Caco-2 (cell line): Measurements from ENCODE around the gene CNTRL. TPM values are rescaled to one million over a fixed set of nuclear protein-coding genes. Genes with fewer than 3 reads are reported as not detected.
"Not testable (repeated sequence)": the region's sequence is repeated elsewhere in the genome, so short reads cannot be mapped to it uniquely, and the experiment has no call there.

ENCODE experiments used
- BruUV-seq: library from RNA; stranded (reverse); fragments of 400-500 nt; replicated peaks from 2 replicates; lab custom pipeline; 2021; lab: Mats Ljungman, UMichigan
- CTCF ChIA-PET: fragments of 300-600 bp; sonication (Branson Sonifier 250); formaldehyde crosslinking; loops from one replicate; lab custom pipeline; 2022; ENCODE audit warnings: antibody characterized with exemption; lab: Charles Lee
- POLR2A ChIA-PET: fragments of 300-600 bp; sonication (Branson Sonifier 250); formaldehyde crosslinking; loops from one replicate; lab custom pipeline; 2022; ENCODE audit warnings: antibody characterized with exemption; lab: Charles Lee
- DNase-seq, 2 experiments: peaks; one replicate each; pipeline versions ENCODE4 v3.0.0 to v3.0.0-alpha.2; 2020 to 2022
- H3K27me3 ChIP-seq: replicated peaks from 2 replicates; pipeline ENCODE4 v1.6.0; 2011; ENCODE audit warnings: low read length; ENCODE audit not compliant: control insufficient read depth, insufficient read depth
- H3K36me3 ChIP-seq: 2 replicates; pipeline ENCODE4 v1.5.1; 2011; ENCODE audit warnings: low read length; ENCODE audit not compliant: control insufficient read depth, insufficient read depth
- H3K4me1 ChIP-seq: fragments of 250-450 bp; sonication (Bioruptor Pico); 2 replicates; pipeline ENCODE4 v1.5.1; 2020; ENCODE audit warnings: mild to moderate bottlenecking
- H3K4me3 ChIP-seq: 2 replicates; pipeline ENCODE4 v1.5.1; 2011; ENCODE audit warnings: low read depth, mild to moderate bottlenecking, control low read depth, low read length
- H3K9me3 ChIP-seq: fragments of 250-450 bp; sonication (Bioruptor Pico); 2 replicates; pipeline ENCODE4 v1.5.1; 2020; ENCODE audit warnings: mild to moderate bottlenecking, moderate library complexity
- H3K27ac Mint-ChIP-seq: one replicate; pipeline ENCODE4 v1.8.0; 2022; ENCODE audit warnings: mixed read lengths; ENCODE audit not compliant: unreplicated experiment
- H3K27me3 Mint-ChIP-seq: one replicate; pipeline ENCODE4 v1.8.0; 2022; ENCODE audit warnings: mixed read lengths; ENCODE audit not compliant: insufficient read depth, unreplicated experiment
- H3K36me3 Mint-ChIP-seq: one replicate; pipeline ENCODE4 v1.8.0; 2022; ENCODE audit warnings: mild to moderate bottlenecking, mixed read lengths; ENCODE audit not compliant: insufficient read depth, unreplicated experiment
- H3K4me1 Mint-ChIP-seq: one replicate; pipeline ENCODE4 v1.8.0; 2022; ENCODE audit warnings: low read depth, mixed read lengths; ENCODE audit not compliant: unreplicated experiment
- H3K4me3 Mint-ChIP-seq: one replicate; pipeline ENCODE4 v1.8.0; 2022; ENCODE audit warnings: mild to moderate bottlenecking, moderate library complexity, mixed read lengths; ENCODE audit not compliant: unreplicated experiment
- H3K9me3 Mint-ChIP-seq: one replicate; pipeline ENCODE4 v1.8.0; 2022; ENCODE audit warnings: mixed read lengths; ENCODE audit not compliant: unreplicated experiment
- intact Hi-C: fragments of 100-400 bp; cut with micrococcal nuclease; formaldehyde crosslinking; loops from one replicate; pipeline ENCODE4 v1.10.0; 2022; ENCODE audit not compliant: unreplicated experiment
- total RNA-seq: library from RNA; stranded (reverse); gene quantifications from 2 replicates; pipeline ENCODE4 v1.2.3, GENCODE V29; 2022
- TF ChIP-seq, protein P1 (sequence below), 2 experiments: fragments of 200-600 bp in 1 of 2; IDR thresholded peaks; 1 replicate in 1 of 2; 2 replicates in 1 of 2; pipeline versions ENCODE4 v1.5.1 to v1.8.0; 2011 to 2022; ENCODE audit warnings: antibody characterized with exemption in 1 of 2, control low read depth in 1 of 2, inconsistent platforms in 1 of 2, low read depth in 1 of 2, low read length in 1 of 2, mild to moderate bottlenecking in 1 of 2, moderate library complexity in 1 of 2; ENCODE audit not compliant: insufficient read depth in 1 of 2, severe bottlenecking in 1 of 2, unreplicated experiment in 1 of 2

Gene CNTRL
- total RNA-seq, 1 experiment from 2014 or later: 12.0 TPM

DNA sequence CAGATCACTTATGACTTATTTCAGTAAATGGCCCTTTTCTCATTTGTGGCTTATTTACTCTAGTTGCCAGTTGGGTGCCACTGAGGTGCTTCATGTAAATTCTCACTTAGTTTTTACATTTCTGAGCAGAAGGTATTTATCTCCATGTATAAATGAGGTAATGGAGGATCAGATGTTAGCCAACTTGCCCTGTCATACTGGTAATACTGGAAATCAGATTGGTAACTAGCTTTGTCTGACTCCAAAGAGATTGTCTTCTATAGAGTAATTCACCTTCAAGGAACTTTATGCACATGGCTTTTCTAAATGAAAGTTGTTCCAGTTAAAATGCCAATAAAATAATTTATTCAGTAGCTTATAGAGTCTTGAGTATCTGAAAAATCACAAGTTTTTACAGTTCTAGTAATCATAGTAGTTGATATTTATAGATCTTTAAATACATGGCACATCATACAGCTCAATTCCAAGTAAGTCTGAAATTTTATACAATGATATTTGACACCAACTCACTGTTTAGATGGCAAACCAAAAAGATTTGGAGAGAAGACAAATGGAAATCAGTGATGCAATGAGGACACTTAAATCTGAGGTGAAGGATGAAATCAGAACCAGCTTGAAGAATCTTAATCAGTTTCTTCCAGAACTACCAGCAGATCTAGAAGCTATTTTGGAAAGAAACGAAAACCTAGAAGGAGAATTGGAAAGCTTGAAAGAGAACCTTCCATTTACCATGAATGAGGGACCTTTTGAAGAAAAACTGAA, 98.2 kb downstream of the CNTRL start:
- H3K36me3 Mint-ChIP-seq: peaks cover 52% of the 10 kb centered on the region

DNA sequence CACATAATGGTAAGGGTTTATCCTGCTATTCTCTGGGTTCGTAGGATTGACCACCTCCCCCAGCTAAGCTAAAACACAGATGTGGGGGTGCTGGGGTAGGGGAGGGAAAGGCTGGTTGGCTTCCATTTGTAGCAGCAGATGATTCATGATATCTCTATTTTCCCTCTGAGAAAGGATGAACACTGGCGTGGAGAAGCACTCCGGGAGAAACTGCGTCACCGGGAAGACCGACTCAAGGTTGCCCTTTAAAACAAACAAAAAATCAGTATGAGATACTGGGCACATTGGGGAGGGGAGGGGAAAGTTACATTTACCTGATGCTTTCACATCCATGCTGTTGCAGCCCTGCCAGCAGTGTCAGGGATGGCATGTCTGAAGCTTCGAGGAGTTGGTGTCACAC, 98.7 kb downstream of the CNTRL start:
- POLR2A ChIA-PET: no interaction called here
- Histone ChIP-seq H3K27me3 (no peaks in the 10 kb centered on the region), H3K36me3 (no peaks in the 10 kb centered on the region), H3K9me3 (no peaks in the 10 kb centered on the region), H3K4me3 (no peak overlapping the region), H3K4me1 (no peaks in the 10 kb centered on the region)
- no peak for DNase-seq
- CTCF ChIA-PET: no interaction called here
- Mint-ChIP-seq H3K4me1 (no peaks in the 10 kb centered on the region), H3K9me3 (no peaks in the 10 kb centered on the region), H3K4me3 (no peak overlapping the region), H3K27ac (no peak overlapping the region), H3K27me3 (no peaks in the 10 kb centered on the region), H3K36me3 (peaks cover 58% of the 10 kb centered on the region)
- TF ChIP-seq, protein P1, sequence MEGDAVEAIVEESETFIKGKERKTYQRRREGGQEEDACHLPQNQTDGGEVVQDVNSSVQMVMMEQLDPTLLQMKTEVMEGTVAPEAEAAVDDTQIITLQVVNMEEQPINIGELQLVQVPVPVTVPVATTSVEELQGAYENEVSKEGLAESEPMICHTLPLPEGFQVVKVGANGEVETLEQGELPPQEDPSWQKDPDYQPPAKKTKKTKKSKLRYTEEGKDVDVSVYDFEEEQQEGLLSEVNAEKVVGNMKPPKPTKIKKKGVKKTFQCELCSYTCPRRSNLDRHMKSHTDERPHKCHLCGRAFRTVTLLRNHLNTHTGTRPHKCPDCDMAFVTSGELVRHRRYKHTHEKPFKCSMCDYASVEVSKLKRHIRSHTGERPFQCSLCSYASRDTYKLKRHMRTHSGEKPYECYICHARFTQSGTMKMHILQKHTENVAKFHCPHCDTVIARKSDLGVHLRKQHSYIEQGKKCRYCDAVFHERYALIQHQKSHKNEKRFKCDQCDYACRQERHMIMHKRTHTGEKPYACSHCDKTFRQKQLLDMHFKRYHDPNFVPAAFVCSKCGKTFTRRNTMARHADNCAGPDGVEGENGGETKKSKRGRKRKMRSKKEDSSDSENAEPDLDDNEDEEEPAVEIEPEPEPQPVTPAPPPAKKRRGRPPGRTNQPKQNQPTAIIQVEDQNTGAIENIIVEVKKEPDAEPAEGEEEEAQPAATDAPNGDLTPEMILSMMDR (IDR thresholded peaks at IDR 0.05; ENCODE audit: insufficient read depth in 1 of 2, low read depth in 1 of 2, low read length in 1 of 2, severe bottlenecking in 1 of 2, unreplicated experiment in 1 of 2): no peak
- intact Hi-C loops: no loop called here
- BruUV-seq: no TSS peak

More for the DNA sequence above, 98.2 kb downstream of the CNTRL start:
- Mint-ChIP-seq H3K9me3 (no peaks in the 10 kb centered on the region), H3K27ac (no peak overlapping the region), H3K27me3 (no peaks in the 10 kb centered on the region), H3K4me3 (no peak overlapping the region), H3K4me1 (no peaks in the 10 kb centered on the region)
- Histone ChIP-seq H3K27me3 (no peaks in the 10 kb centered on the region), H3K36me3 (no peaks in the 10 kb centered on the region), H3K4me3 (no peak overlapping the region), H3K9me3 (no peaks in the 10 kb centered on the region), H3K4me1 (no peaks in the 10 kb centered on the region)
- TF ChIP-seq, protein P1 (IDR thresholded peaks at IDR 0.05; ENCODE audit: insufficient read depth in 1 of 2, low read depth in 1 of 2, low read length in 1 of 2, severe bottlenecking in 1 of 2, unreplicated experiment in 1 of 2): no peak
- intact Hi-C loops: no loop called here
- CTCF ChIA-PET: no interaction called here
- no peak for DNase-seq
- no TSS peak for BruUV-seq
- POLR2A ChIA-PET: no interaction called here

DNA sequence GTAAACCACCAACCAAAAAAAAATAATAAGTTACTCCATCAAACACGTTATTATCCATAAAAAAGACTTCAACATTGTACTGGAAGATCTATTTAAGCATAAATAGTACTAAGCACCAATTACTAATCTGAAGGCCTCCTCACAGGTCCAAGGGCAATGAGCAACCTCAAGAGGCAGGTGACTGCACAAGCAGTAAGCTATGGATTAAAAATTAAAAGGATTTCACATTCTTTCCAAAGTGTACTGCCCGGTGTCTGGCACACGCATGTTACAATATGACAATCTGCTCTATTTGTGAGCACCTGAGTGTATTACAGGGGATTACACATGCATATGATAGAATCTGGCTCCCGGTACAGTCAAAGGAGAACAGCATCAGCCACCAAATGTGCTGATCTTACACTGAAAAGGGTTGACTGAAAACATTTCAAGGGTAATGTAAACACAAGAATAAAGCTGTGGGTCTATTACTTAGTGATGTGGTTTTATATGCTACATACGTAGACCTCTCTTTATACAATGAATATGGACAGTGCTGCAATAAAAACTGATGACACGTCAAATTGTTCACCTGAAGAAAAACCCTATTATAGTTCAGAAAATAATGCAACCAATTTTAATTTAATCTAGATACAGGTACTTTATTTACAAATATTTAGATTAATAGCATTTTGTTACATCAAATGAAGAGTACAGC, 104.1 kb downstream of the CNTRL start:
- H3K27me3 Mint-ChIP-seq: no peaks in the 10 kb centered on the region
- no peak overlapping the region for H3K27ac Mint-ChIP-seq
- no TSS peak for BruUV-seq
- TF ChIP-seq, protein P1 (IDR thresholded peaks at IDR 0.05; ENCODE audit: insufficient read depth in 1 of 2, low read depth in 1 of 2, low read length in 1 of 2, severe bottlenecking in 1 of 2, unreplicated experiment in 1 of 2): no peak
- intact Hi-C loops: no loop called here
- no peaks in the 10 kb centered on the region for H3K9me3 Mint-ChIP-seq
- H3K36me3 Mint-ChIP-seq: peaks cover 74% of the 10 kb centered on the region
- no peak for DNase-seq
- Histone ChIP-seq H3K4me1 (peaks cover 17% of the 10 kb centered on the region), H3K9me3 (no peaks in the 10 kb centered on the region), H3K36me3 (no peaks in the 10 kb centered on the region; the same call in 1 of the 2 replicates), H3K27me3 (no peaks in the 10 kb centered on the region), H3K4me3 (no peak overlapping the region)
- CTCF ChIA-PET: interaction anchor here (0.7 kb wide), 1 partner anchor 46 kb away, joined by 3 read pairs; no protein-coding TSS in a partner anchor
- POLR2A ChIA-PET: no interaction called here
- no peak overlapping the region for H3K4me3 Mint-ChIP-seq
- H3K4me1 Mint-ChIP-seq: peaks cover 16% of the 10 kb centered on the region

DNA sequence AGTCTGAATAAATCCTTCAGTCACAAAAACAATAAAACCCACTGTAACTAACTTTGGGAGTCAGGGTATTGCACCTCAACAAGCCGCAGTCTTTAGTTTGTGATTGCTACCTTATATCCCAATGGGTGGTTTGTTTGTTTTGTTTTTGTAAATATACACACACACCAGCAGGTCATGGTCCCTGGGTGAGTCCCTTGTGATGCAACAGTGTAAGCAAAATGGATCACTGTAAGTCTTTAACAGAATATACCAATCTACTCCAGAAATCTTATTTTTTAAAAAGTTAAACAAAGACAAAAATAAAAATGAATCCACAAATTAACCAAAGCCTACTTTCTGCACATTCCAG, 104.6 kb downstream of the CNTRL start:
- POLR2A ChIA-PET, H3K27ac Mint-ChIP-seq, H3K27me3 Mint-ChIP-seq, H3K27me3 ChIP-seq, CTCF ChIA-PET, BruUV-seq, intact Hi-C loops, H3K36me3 ChIP-seq, DNase-seq, H3K4me3 ChIP-seq, H3K9me3 ChIP-seq, H3K4me3 Mint-ChIP-seq, H3K9me3 Mint-ChIP-seq: not testable (repeated sequence)
- H3K4me1 ChIP-seq: peaks cover 22% of the 10 kb centered on the region
- Mint-ChIP-seq H3K36me3 (peaks cover 71% of the 10 kb centered on the region), H3K4me1 (peaks cover 19% of the 10 kb centered on the region)
